ENCODE measurements around the gene TRIM47. TPM values are rescaled to one million over a fixed set of nuclear protein-coding genes. Genes with fewer than 3 reads are reported as not detected.
"Not testable (repeated sequence)": the region's sequence is repeated elsewhere in the genome, so short reads cannot be mapped to it uniquely, and the experiment has no call there.

TRIM47 gene
- total RNA-seq, 4 donors from 2014 or later, result 6.8 to 70.1 (median 19.0) TPM

- H3K4me3 ChIP-seq, result no peak overlapping the region
- H3K9me3 ChIP-seq, result no peaks in the 10 kb centered on the region
- intact Hi-C loops (cut with DNase I; ENCODE audit: low total_unique reads), result loop anchor here (10.0 kb wide), 1 partner anchor 46 kb away; the partner anchor contains the start of gene UNC13D
- H3K27ac ChIP-seq, result no peak overlapping the region
- H3K27me3 ChIP-seq, result no peaks in the 10 kb centered on the region
- TF ChIP-seq CTCF (IDR thresholded peaks at IDR 0.05) (no peak), POLR2A (IDR thresholded peaks at IDR 0.05) (no peak)
- peaks cover 0 to 13% of the 10 kb centered on the region in 2 donors for H3K4me1 ChIP-seq
- H3K36me3 ChIP-seq, result no peaks in the 10 kb centered on the region
- DNase-seq, result no peak
Observed at GRCh38 chr17:75891022-75891604, 12.7 kb upstream of the TRIM47 start.

GRCh38 chr17:75889454-75889853 is 11.1 kb upstream of the TRIM47 start:
- Histone ChIP-seq H3K27me3 (no peaks in the 10 kb centered on the region), H3K9me3 (no peaks in the 10 kb centered on the region), H3K4me3 (no peak overlapping the region), H3K27ac (no peak overlapping the region), H3K36me3 (no peaks in the 10 kb centered on the region), H3K4me1 (peaks cover 0 to under 1% of the 10 kb centered on the region in 2 donors)
- DNase-seq, result no peak
- TF ChIP-seq POLR2A (IDR thresholded peaks at IDR 0.05), result no peak
- no peak for TF ChIP-seq CTCF (IDR thresholded peaks at IDR 0.05)
- intact Hi-C loops (cut with DNase I; ENCODE audit: low total_unique reads), result no loop called here

GRCh38 chr17:75888484-75888883 is 10.1 kb upstream of the TRIM47 start:
- intact Hi-C loops (cut with DNase I; ENCODE audit: low total_unique reads), result no loop called here
- Histone ChIP-seq H3K27ac (no peak overlapping the region), H3K36me3 (no peaks in the 10 kb centered on the region), H3K4me1 (no peaks in the 10 kb centered on the region), H3K4me3 (no peak overlapping the region), H3K27me3 (no peaks in the 10 kb centered on the region), H3K9me3 (no peaks in the 10 kb centered on the region)
- no peak for TF ChIP-seq POLR2A (IDR thresholded peaks at IDR 0.05)
- no peak for TF ChIP-seq CTCF (IDR thresholded peaks at IDR 0.05)
- DNase-seq, result no peak

- H3K4me3 ChIP-seq; H3K36me3 ChIP-seq; H3K4me1 ChIP-seq; H3K27me3 ChIP-seq; DNase-seq; H3K27ac ChIP-seq; H3K9me3 ChIP-seq; intact Hi-C loops (cut with DNase I; ENCODE audit: low total_unique reads): not testable (repeated sequence)
Observed at GRCh38 chr17:75885860-75886259, 7.5 kb upstream of the TRIM47 start.

- no peak overlapping the region for H3K27ac ChIP-seq
- H3K36me3 ChIP-seq, result no peaks in the 10 kb centered on the region
- H3K4me1 ChIP-seq, result no peaks in the 10 kb centered on the region
- H3K9me3 ChIP-seq, result no peaks in the 10 kb centered on the region
- no peak for DNase-seq
- TF ChIP-seq POLR2A (IDR thresholded peaks at IDR 0.05) (no peak), CTCF (IDR thresholded peaks at IDR 0.05) (no peak)
- intact Hi-C loops (cut with DNase I; ENCODE audit: low total_unique reads), result no loop called here
- no peak overlapping the region for H3K4me3 ChIP-seq
- no peaks in the 10 kb centered on the region for H3K27me3 ChIP-seq
Observed at GRCh38 chr17:75885431-75885830, 7.0 kb upstream of the TRIM47 start.

Data from uterus (tissue), 4 donors.